A673 (cell line): ENCODE measurements around the gene JAML.

ENCODE experiments used
- CTCF ChIP-seq: fragments of 300-800, 200-600 bp; sonication (generic); conservative IDR thresholded peaks from 2 replicates; pipeline ENCODE4 v1.5.1; 2017; ENCODE audit warnings: low read depth, mild to moderate bottlenecking, antibody characterized with exemption, low read length, moderate library complexity, mixed read lengths
- EZH2 ChIP-seq: fragments of 200-600 bp; sonication (generic); IDR thresholded peaks from 2 replicates; pipeline ENCODE4 v1.6.1; 2017; ENCODE audit warnings: borderline replicate concordance, low read depth, mild to moderate bottlenecking, mixed read lengths, antibody characterized with exemption, low read length; ENCODE audit not compliant: poor library complexity, severe bottlenecking

DNA sequence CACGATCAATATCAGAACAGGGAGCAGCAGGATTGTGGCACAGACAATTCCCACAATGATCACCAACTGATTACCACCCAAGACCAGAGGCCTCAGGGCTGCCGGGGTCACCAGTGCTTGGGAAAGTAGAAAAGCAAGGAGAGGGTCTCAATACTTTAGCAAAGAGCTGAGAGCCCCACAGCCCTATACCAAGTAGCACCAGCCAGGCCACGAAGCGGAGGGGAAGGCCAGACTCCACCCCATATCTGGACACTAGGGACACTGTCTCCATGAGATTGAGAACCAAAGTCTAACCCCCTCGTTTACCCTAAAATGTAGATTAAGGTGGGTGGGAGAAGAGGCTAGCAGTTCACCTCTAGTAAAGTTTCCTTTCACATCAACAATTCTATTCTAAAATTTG is 24.3 kb downstream of the JAML start:
- TF ChIP-seq EZH2 (no peak), CTCF (no peak)
